DOHH2 (cell line): ENCODE results near the gene AFF1.

ENCODE experiments used
- CTCF ChIP-seq: fragments of 200-600 bp; sonication (generic); IDR thresholded peaks from one replicate; pipeline ENCODE4 v1.5.1; 2014; ENCODE audit warnings: antibody characterized with exemption, mild to moderate bottlenecking, low read depth, low read length; ENCODE audit not compliant: poor library complexity, severe bottlenecking
- EZH2phosphoT487 ChIP-seq: fragments of 200-600 bp; sonication (generic); IDR thresholded peaks from 2 replicates; pipeline ENCODE4 v1.6.1; 2017; ENCODE audit warnings: borderline replicate concordance, mild to moderate bottlenecking, antibody characterized with exemption, low read length, moderate library complexity, mixed read lengths

GRCh38 chr4:87112063-87112462 is 177.3 kb downstream of the AFF1 start:
- TF ChIP-seq CTCF = no peak
- TF ChIP-seq EZH2phosphoT487 = no peak
